MCF 10A (cell line): ENCODE data around the gene UNC79. TPM values are rescaled to one million over a fixed set of nuclear protein-coding genes. Genes with fewer than 3 reads are reported as not detected.

Source experiments
- BruUV-seq: library from RNA; stranded (reverse); fragments of 400-500 nt; replicated peaks from 2 replicates; lab custom pipeline; 2021; lab: Mats Ljungman, UMichigan
- CTCF ChIA-PET: fragments of 300-600 bp; sonication (Branson Sonifier 250); formaldehyde crosslinking; extraction: SDS; loops from one replicate; lab custom pipeline; 2021; ENCODE audit warnings: antibody characterized with exemption, inconsistent platforms; lab: Yijun Ruan, JAX
- POLR2A ChIA-PET: fragments of 300-600, 350-650 bp; sonication (Branson Sonifier 250); formaldehyde crosslinking; extraction: SDS; loops from one replicate; lab custom pipeline; 2020; ENCODE audit warnings: antibody characterized with exemption, inconsistent platforms; lab: Yijun Ruan, JAX
- DNase-seq: peaks from one replicate; pipeline ENCODE4 v3.0.0-alpha.2; 2018; ENCODE audit not compliant: unreplicated experiment
- H3K27ac Mint-ChIP-seq: one replicate; pipeline ENCODE4 v1.8.0; 2022; ENCODE audit warnings: mild to moderate bottlenecking, low read depth, mixed read lengths; ENCODE audit not compliant: unreplicated experiment
- H3K27me3 Mint-ChIP-seq: one replicate; pipeline ENCODE4 v1.8.0; 2022; ENCODE audit warnings: mixed read lengths; ENCODE audit not compliant: insufficient read depth, unreplicated experiment
- H3K36me3 Mint-ChIP-seq: one replicate; pipeline ENCODE4 v1.8.0; 2022; ENCODE audit warnings: mild to moderate bottlenecking, moderate library complexity, mixed read lengths; ENCODE audit not compliant: insufficient read depth, unreplicated experiment
- H3K4me1 Mint-ChIP-seq: one replicate; pipeline ENCODE4 v1.8.0; 2022; ENCODE audit warnings: mixed read lengths; ENCODE audit not compliant: insufficient read depth, unreplicated experiment
- H3K4me3 Mint-ChIP-seq: one replicate; pipeline ENCODE4 v1.8.0; 2022; ENCODE audit warnings: mild to moderate bottlenecking, moderate library complexity, mixed read lengths; ENCODE audit not compliant: unreplicated experiment
- H3K9me3 Mint-ChIP-seq: one replicate; pipeline ENCODE4 v1.8.0; 2022; ENCODE audit warnings: mixed read lengths; ENCODE audit not compliant: unreplicated experiment
- intact Hi-C: fragments of 100-400 bp; cut with micrococcal nuclease; formaldehyde crosslinking; loops from 2 replicates; pipeline ENCODE4 v1.14.1; 2022
- total RNA-seq: library from RNA; stranded (reverse); gene quantifications from 2 replicates; pipeline ENCODE4 v1.2.3, GENCODE V29; 2022
- TF ChIP-seq, protein P1 (sequence below): fragments of 200-600 bp; IDR thresholded peaks from one replicate; pipeline ENCODE4 v1.8.0; 2022; ENCODE audit warnings: antibody characterized with exemption, mild to moderate bottlenecking; ENCODE audit not compliant: unreplicated experiment

Gene UNC79
- total RNA-seq, 1 experiment from 2014 or later: 0.05 TPM

- Mint-ChIP-seq H3K4me1 (no peaks in the 10 kb centered on the region), H3K9me3 (no peaks in the 10 kb centered on the region), H3K4me3 (no peak overlapping the region), H3K27me3 (peaks cover 44% of the 10 kb centered on the region), H3K36me3 (no peaks in the 10 kb centered on the region), H3K27ac (no peak overlapping the region)
- intact Hi-C loops: loop anchor here (2.0 kb wide), 1 partner anchor 346 kb away; no protein-coding TSS in a partner anchor
- TF ChIP-seq, protein P1, sequence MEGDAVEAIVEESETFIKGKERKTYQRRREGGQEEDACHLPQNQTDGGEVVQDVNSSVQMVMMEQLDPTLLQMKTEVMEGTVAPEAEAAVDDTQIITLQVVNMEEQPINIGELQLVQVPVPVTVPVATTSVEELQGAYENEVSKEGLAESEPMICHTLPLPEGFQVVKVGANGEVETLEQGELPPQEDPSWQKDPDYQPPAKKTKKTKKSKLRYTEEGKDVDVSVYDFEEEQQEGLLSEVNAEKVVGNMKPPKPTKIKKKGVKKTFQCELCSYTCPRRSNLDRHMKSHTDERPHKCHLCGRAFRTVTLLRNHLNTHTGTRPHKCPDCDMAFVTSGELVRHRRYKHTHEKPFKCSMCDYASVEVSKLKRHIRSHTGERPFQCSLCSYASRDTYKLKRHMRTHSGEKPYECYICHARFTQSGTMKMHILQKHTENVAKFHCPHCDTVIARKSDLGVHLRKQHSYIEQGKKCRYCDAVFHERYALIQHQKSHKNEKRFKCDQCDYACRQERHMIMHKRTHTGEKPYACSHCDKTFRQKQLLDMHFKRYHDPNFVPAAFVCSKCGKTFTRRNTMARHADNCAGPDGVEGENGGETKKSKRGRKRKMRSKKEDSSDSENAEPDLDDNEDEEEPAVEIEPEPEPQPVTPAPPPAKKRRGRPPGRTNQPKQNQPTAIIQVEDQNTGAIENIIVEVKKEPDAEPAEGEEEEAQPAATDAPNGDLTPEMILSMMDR: no peak
- DNase-seq: no peak
- POLR2A ChIA-PET: interaction anchor here (1.9 kb wide), 1 partner anchor 10 kb away, joined by 5 read pairs; no protein-coding TSS in a partner anchor
- no TSS peak for BruUV-seq
- CTCF ChIA-PET: interaction anchor here (0.6 to 6.8 kb wide), 43 partner anchors 8 to 1268 kb away, joined by 3 to 135 read pairs (median 5); partner anchors contain the start of gene CCDC197
Observed at GRCh38 chr14:93654599-93654998, 223.9 kb downstream of the UNC79 start.

- Mint-ChIP-seq H3K27ac (no peak overlapping the region), H3K4me3 (no peak overlapping the region), H3K36me3 (no peaks in the 10 kb centered on the region), H3K9me3 (no peaks in the 10 kb centered on the region), H3K4me1 (no peaks in the 10 kb centered on the region), H3K27me3 (peaks cover 50% of the 10 kb centered on the region)
- no TSS peak for BruUV-seq
- CTCF ChIA-PET: interaction anchor here (0.6 to 6.8 kb wide), 56 partner anchors 9 to 1510 kb away, joined by 3 to 135 read pairs (median 4); partner anchors contain the start of gene CCDC197
- DNase-seq: peak; percentile 72
- intact Hi-C loops: loop anchor here (1.0 to 2.0 kb wide), 4 partner anchors 134 to 346 kb away; no protein-coding TSS in a partner anchor
- TF ChIP-seq, protein P1: peak; percentile 63
- POLR2A ChIA-PET: interaction anchor here (1.9 kb wide), 1 partner anchor 11 kb away, joined by 5 read pairs; no protein-coding TSS in a partner anchor
Observed at GRCh38 chr14:93655078-93655750, 224.5 kb downstream of the UNC79 start.

- DNase-seq: no peak
- no TSS peak for BruUV-seq
- no peaks in the 10 kb centered on the region for H3K36me3 Mint-ChIP-seq
- ChIA-PET POLR2A (no interaction called here), CTCF (no interaction called here)
- no peak overlapping the region for H3K27ac Mint-ChIP-seq
- H3K27me3 Mint-ChIP-seq: peaks cover 49% of the 10 kb centered on the region
- H3K9me3 Mint-ChIP-seq: no peaks in the 10 kb centered on the region
- no peak overlapping the region for H3K4me3 Mint-ChIP-seq
- intact Hi-C loops: no loop called here
- TF ChIP-seq, protein P1: no peak
- H3K4me1 Mint-ChIP-seq: no peaks in the 10 kb centered on the region
Observed at GRCh38 chr14:93657875-93658274, 227.1 kb downstream of the UNC79 start.

- BruUV-seq: no TSS peak
- H3K4me1 Mint-ChIP-seq: no peaks in the 10 kb centered on the region
- ChIA-PET POLR2A (no interaction called here), CTCF (interaction anchor here (0.8 to 1.0 kb wide), 2 partner anchors 9 to 233 kb away, joined by 3 read pairs; no protein-coding TSS in a partner anchor)
- intact Hi-C loops: no loop called here
- H3K27me3 Mint-ChIP-seq: peaks cover 30% of the 10 kb centered on the region
- no peak overlapping the region for H3K27ac Mint-ChIP-seq
- TF ChIP-seq, protein P1: no peak
- H3K4me3 Mint-ChIP-seq: no peak overlapping the region
- no peaks in the 10 kb centered on the region for H3K36me3 Mint-ChIP-seq
- no peak for DNase-seq
- peaks cover 24% of the 10 kb centered on the region for H3K9me3 Mint-ChIP-seq
Observed at GRCh38 chr14:93663317-93663716, 232.6 kb downstream of the UNC79 start.
